Astrocyte (in vitro differentiated cells and primary cell): ENCODE data around the gene PTX4. TPM values are rescaled to one million over a fixed set of nuclear protein-coding genes. Genes with fewer than 3 reads are reported as not detected.

Experiments used
- DNase-seq: peaks from one replicate; pipeline ENCODE4 v3.0.0-alpha.2; 2010; ENCODE audit warnings: low read depth
- FAIRE-seq: peaks from 2 replicates; lab custom pipeline; 2011; peaks lifted over from hg19 to GRCh38; lab: Jason Lieb, UNC
- H2AFZ ChIP-seq: 2 replicates; pipeline ENCODE4 v1.6.0; 2012; ENCODE audit warnings: low read depth, low read length, inconsistent platforms
- H3K27ac ChIP-seq: 2 replicates; pipeline ENCODE4 v1.5.1; 2011; ENCODE audit warnings: low read depth, low read length, inconsistent platforms
- H3K27me3 ChIP-seq: 2 replicates; pipeline ENCODE4 v1.6.0; 2011; ENCODE audit warnings: low read length, inconsistent platforms; ENCODE audit not compliant: insufficient read depth
- H3K36me3 ChIP-seq: 2 replicates; pipeline ENCODE4 v1.5.1; 2011; ENCODE audit warnings: low read length, inconsistent platforms; ENCODE audit not compliant: insufficient read depth
- H3K4me1 ChIP-seq: 2 replicates; pipeline ENCODE4 v1.5.1; 2011; ENCODE audit warnings: low read length, inconsistent platforms; ENCODE audit not compliant: insufficient read depth
- H3K4me2 ChIP-seq: 2 replicates; pipeline ENCODE4 v1.6.0; 2012; ENCODE audit warnings: low read length, inconsistent platforms
- H3K4me3 ChIP-seq: 2 replicates; pipeline ENCODE4 v1.5.1; 2011; ENCODE audit warnings: low read depth, mild to moderate bottlenecking, low read length, inconsistent platforms; ENCODE audit not compliant: insufficient read depth
- H3K79me2 ChIP-seq: 2 replicates; pipeline ENCODE4 v1.6.0; 2012; ENCODE audit warnings: mild to moderate bottlenecking, low read length, inconsistent platforms; ENCODE audit not compliant: insufficient read depth
- H3K9ac ChIP-seq: 2 replicates; pipeline ENCODE4 v1.6.0; 2012; ENCODE audit warnings: mild to moderate bottlenecking, low read length, inconsistent platforms
- H3K9me3 ChIP-seq: 2 replicates; pipeline ENCODE4 v1.5.1; 2012; ENCODE audit warnings: low read depth, mild to moderate bottlenecking, low read length, inconsistent platforms; ENCODE audit not compliant: insufficient read depth
- H4K20me1 ChIP-seq: 2 replicates; pipeline ENCODE4 v1.6.0; 2012; ENCODE audit warnings: low read length, inconsistent platforms; ENCODE audit not compliant: insufficient read depth
- H3K27ac Mint-ChIP-seq: one replicate; pipeline ENCODE4 v1.8.0; 2021; ENCODE audit warnings: mild to moderate bottlenecking, mixed read lengths; ENCODE audit not compliant: unreplicated experiment
- H3K27me3 Mint-ChIP-seq: one replicate; pipeline ENCODE4 v1.8.0; 2021; ENCODE audit warnings: low read depth, mixed read lengths; ENCODE audit not compliant: unreplicated experiment
- H3K36me3 Mint-ChIP-seq: one replicate; pipeline ENCODE4 v1.8.0; 2021; ENCODE audit warnings: low read depth, mixed read lengths; ENCODE audit not compliant: unreplicated experiment
- H3K4me1 Mint-ChIP-seq: one replicate; pipeline ENCODE4 v1.8.0; 2021; ENCODE audit warnings: low read depth, mixed read lengths; ENCODE audit not compliant: unreplicated experiment
- H3K4me3 Mint-ChIP-seq: one replicate; pipeline ENCODE4 v1.8.0; 2021; ENCODE audit warnings: mild to moderate bottlenecking, moderate library complexity, mixed read lengths; ENCODE audit not compliant: unreplicated experiment
- H3K9me3 Mint-ChIP-seq: one replicate; pipeline ENCODE4 v1.8.0; 2021; ENCODE audit warnings: mild to moderate bottlenecking, mixed read lengths; ENCODE audit not compliant: unreplicated experiment
- CTCF ChIP-seq: IDR thresholded peaks from 2 replicates; pipeline ENCODE4 v1.5.1; 2011; ENCODE audit warnings: low read depth, mild to moderate bottlenecking, inconsistent platforms, low read length, moderate library complexity; ENCODE audit not compliant: insufficient read depth
- EZH2 ChIP-seq: IDR thresholded peaks from 2 replicates; pipeline ENCODE4 v1.6.1; 2012; ENCODE audit warnings: mild to moderate bottlenecking, low read length, inconsistent platforms; ENCODE audit not compliant: insufficient read depth
- total RNA-seq: library from RNA; stranded (reverse); gene quantifications from 2 replicates; pipeline ENCODE4 v1.2.1, GENCODE V29; 2021

PTX4 gene
- total RNA-seq, 1 donor from 2014 or later = not detected

GRCh38 chr16:1510272-1510671 is 21.5 kb upstream of the PTX4 start:
- Histone ChIP-seq H3K79me2 (no peaks in the 10 kb centered on the region), H2AFZ (no peak overlapping the region), H3K27ac (no peak overlapping the region), H3K27me3 (no peaks in the 10 kb centered on the region), H3K9me3 (no peaks in the 10 kb centered on the region), H3K36me3 (no peaks in the 10 kb centered on the region), H3K4me1 (no peaks in the 10 kb centered on the region), H3K4me2 (no peak overlapping the region), H4K20me1 (no peaks in the 10 kb centered on the region), H3K9ac (no peak overlapping the region), H3K4me3 (no peak overlapping the region)
- no peak for FAIRE-seq
- Mint-ChIP-seq H3K4me3 (no peak overlapping the region), H3K36me3 (peaks cover 15% of the 10 kb centered on the region), H3K27me3 (no peaks in the 10 kb centered on the region), H3K27ac (no peak overlapping the region), H3K9me3 (peaks cover 10% of the 10 kb centered on the region), H3K4me1 (no peaks in the 10 kb centered on the region)
- DNase-seq = no peak
- TF ChIP-seq EZH2 (no peak), CTCF (no peak)

GRCh38 chr16:1509307-1510221 is 20.8 kb upstream of the PTX4 start:
- no peaks in the 10 kb centered on the region for H3K27me3 ChIP-seq
- Mint-ChIP-seq H3K27ac (no peak overlapping the region), H3K9me3 (peaks cover 6% of the 10 kb centered on the region), H3K27me3 (no peaks in the 10 kb centered on the region), H3K4me3 (no peak overlapping the region), H3K4me1 (no peaks in the 10 kb centered on the region), H3K36me3 (peaks cover 13% of the 10 kb centered on the region)
- DNase-seq (no peak), FAIRE-seq (no peak)
- no peaks in the 10 kb centered on the region for H3K9me3 ChIP-seq
- H4K20me1 ChIP-seq = no peaks in the 10 kb centered on the region
- H3K4me2 ChIP-seq = no peak overlapping the region
- H3K79me2 ChIP-seq = no peaks in the 10 kb centered on the region
- no peak overlapping the region for H3K4me3 ChIP-seq
- TF ChIP-seq EZH2 (no peak), CTCF (no peak)
- H3K9ac ChIP-seq = no peak overlapping the region
- no peak overlapping the region for H2AFZ ChIP-seq
- no peaks in the 10 kb centered on the region for H3K4me1 ChIP-seq
- H3K27ac ChIP-seq = no peak overlapping the region
- no peaks in the 10 kb centered on the region for H3K36me3 ChIP-seq
